ENCODE data around the gene TP53AIP1. TPM values are rescaled to one million over a fixed set of nuclear protein-coding genes. Genes with fewer than 3 reads are reported as not detected.

Gene TP53AIP1
- polyA plus RNA-seq, 3 donors = 0.03 TPM; not detected in 2

GRCh38 chr11:128911239-128911638, 31.4 kb downstream of the TP53AIP1 start:
- peaks cover 0 to 6% (median 1%) of the 10 kb centered on the region in 7 donors for H3K9me3 Mint-ChIP-seq
- WGBS (ENCODE audit: insufficient coverage) = 98% methylated on average over 17 of the region's 17 CpGs
- no peak for DNase-seq

GRCh38 chr11:128910576-128910975, 32.1 kb downstream of the TP53AIP1 start:
- no peaks in the 10 kb centered on the region for H4K20me1 ChIP-seq (ENCODE audit: insufficient read depth, low read length)
- WGBS (ENCODE audit: insufficient coverage) = no CpG with 5 or more reads among the region's 3 CpGs
- no peak overlapping the region for H3K27ac ChIP-seq (ENCODE audit: low read depth in 1 of 2, low read length in 2 of 2)
- TF ChIP-seq CTCF (IDR thresholded peaks at IDR 0.05) = no peak
- no peaks in the 10 kb centered on the region for H3K79me2 ChIP-seq (ENCODE audit: insufficient read depth, low read length)
- H3K4me2 ChIP-seq (replicated peaks; ENCODE audit: extremely low read depth, low read length, poor library complexity, severe bottlenecking) = no peak overlapping the region
- H3K4me1 ChIP-seq (ENCODE audit: control insufficient read depth in 1 of 2, insufficient read depth in 2 of 2, low read length in 2 of 2) = peaks cover 37 to 39% of the 10 kb centered on the region in 2 donors
- no peaks in the 10 kb centered on the region for H3K27me3 ChIP-seq (ENCODE audit: control insufficient read depth in 2 of 2, insufficient read depth in 2 of 2, low read length in 2 of 2)
- H3K36me3 Mint-ChIP-seq = no peaks in the 10 kb centered on the region
- H3K9me3 Mint-ChIP-seq = peaks cover 0 to 4% (median 0%) of the 10 kb centered on the region in 7 donors
- intact Hi-C loops (cut with micrococcal nuclease) = no loop called here
- no peaks in the 10 kb centered on the region for H3K9me3 ChIP-seq (replicated peaks in 1 of 2; ENCODE audit: control insufficient read depth in 1 of 2, insufficient read depth in 1 of 2, low read length in 2 of 2)
- no peak overlapping the region for H2AFZ ChIP-seq (ENCODE audit: insufficient read depth, low read depth, low read length, poor library complexity, severe bottlenecking)
- H3K27ac Mint-ChIP-seq = no peak overlapping the region
- H3K27me3 Mint-ChIP-seq (ENCODE audit: low read depth in 3 of 3) = peaks cover 0 to 3% (median 1%) of the 10 kb centered on the region in 3 donors
- H3K4me3 Mint-ChIP-seq = no peak overlapping the region
- no peaks in the 10 kb centered on the region for H3K36me3 ChIP-seq (replicated peaks in 1 of 2; ENCODE audit: control insufficient read depth in 1 of 2, insufficient read depth in 2 of 2, low read length in 2 of 2)
- no peak overlapping the region for H3K9ac ChIP-seq (ENCODE audit: insufficient read depth, low read length, poor library complexity, severe bottlenecking)
- H3K4me3 ChIP-seq (replicated peaks in 1 of 3; ENCODE audit: low read depth in 2 of 3, low read length in 3 of 3) = no peak overlapping the region
- peaks cover 46% of the 10 kb centered on the region for H3K4me1 Mint-ChIP-seq
- DNase-seq = no peak

More at GRCh38 chr11:128911239-128911638, 31.4 kb downstream of the TP53AIP1 start:
- H4K20me1 ChIP-seq (ENCODE audit: insufficient read depth, low read length) = no peaks in the 10 kb centered on the region
- no peaks in the 10 kb centered on the region for H3K36me3 ChIP-seq (replicated peaks in 1 of 2; ENCODE audit: control insufficient read depth in 1 of 2, insufficient read depth in 2 of 2, low read length in 2 of 2)
- H3K4me1 ChIP-seq (ENCODE audit: control insufficient read depth in 1 of 2, insufficient read depth in 2 of 2, low read length in 2 of 2) = peaks cover 32 to 33% of the 10 kb centered on the region in 2 donors
- no peaks in the 10 kb centered on the region for H3K79me2 ChIP-seq (ENCODE audit: insufficient read depth, low read length)
- no peak overlapping the region for H3K27ac ChIP-seq (ENCODE audit: low read depth in 1 of 2, low read length in 2 of 2)
- H3K27me3 ChIP-seq (ENCODE audit: control insufficient read depth in 2 of 2, insufficient read depth in 2 of 2, low read length in 2 of 2) = no peaks in the 10 kb centered on the region
- Mint-ChIP-seq H3K36me3 (no peaks in the 10 kb centered on the region), H3K4me3 (no peak overlapping the region), H3K27me3 (ENCODE audit: low read depth in 3 of 3) (peaks cover 0 to 3% (median 1%) of the 10 kb centered on the region in 3 donors), H3K27ac (no peak overlapping the region), H3K4me1 (peaks cover 40% of the 10 kb centered on the region)
- H3K9ac ChIP-seq (ENCODE audit: insufficient read depth, low read length, poor library complexity, severe bottlenecking) = no peak overlapping the region
- intact Hi-C loops (cut with micrococcal nuclease) = no loop called here
- H3K4me3 ChIP-seq (replicated peaks in 1 of 3; ENCODE audit: low read depth in 2 of 3, low read length in 3 of 3) = no peak overlapping the region
- no peak overlapping the region for H2AFZ ChIP-seq (ENCODE audit: insufficient read depth, low read depth, low read length, poor library complexity, severe bottlenecking)
- TF ChIP-seq CTCF (IDR thresholded peaks at IDR 0.05) = no peak
- no peaks in the 10 kb centered on the region for H3K9me3 ChIP-seq (replicated peaks in 1 of 2; ENCODE audit: control insufficient read depth in 1 of 2, insufficient read depth in 1 of 2, low read length in 2 of 2)
- no peak overlapping the region for H3K4me2 ChIP-seq (replicated peaks; ENCODE audit: extremely low read depth, low read length, poor library complexity, severe bottlenecking)

Measured in CD14-positive monocyte (primary cell).